Measurements from ENCODE around the gene DCP2. TPM values are rescaled to one million over a fixed set of nuclear protein-coding genes. Genes with fewer than 3 reads are reported as not detected.

DCP2 gene
- total RNA-seq, 1 donor from 2014 or later = 58.2 TPM

GRCh38 chr5:113053511-113053995, 77.0 kb downstream of the DCP2 start:
- H3K27ac ChIP-seq = peak overlapping the region; percentile 49
- no peak for DNase-seq (ENCODE audit: extremely low spot score in 2 of 2)

GRCh38 chr5:113054899-113055298, 78.3 kb downstream of the DCP2 start:
- Histone ChIP-seq H3K9me3 (no peaks in the 10 kb centered on the region), H3K27ac (peak overlapping the region; percentile 49), H3K27me3 (no peaks in the 10 kb centered on the region), H3K4me3 (no peak overlapping the region), H3K4me1 (peaks cover 69% of the 10 kb centered on the region), H3K36me3 (no peaks in the 10 kb centered on the region)
- DNase-seq (ENCODE audit: extremely low spot score in 2 of 2) = no peak
- TF ChIP-seq CTCF (IDR thresholded peaks at IDR 0.05) = no peak
- no peak for TF ChIP-seq POLR2A (IDR thresholded peaks at IDR 0.05)
- TF ChIP-seq POLR2AphosphoS5 (IDR thresholded peaks at IDR 0.05; ENCODE audit: insufficient read depth in 1 of 2, low read depth in 1 of 2) = no peak
- intact Hi-C loops (cut with DNase I) = no loop called here

More at GRCh38 chr5:113053511-113053995, 77.0 kb downstream of the DCP2 start:
- no peak for TF ChIP-seq POLR2A (IDR thresholded peaks at IDR 0.05)
- TF ChIP-seq POLR2AphosphoS5 (IDR thresholded peaks at IDR 0.05; ENCODE audit: insufficient read depth in 1 of 2, low read depth in 1 of 2) = peak in 1 of 2 donors; percentile 54
- Histone ChIP-seq H3K9me3 (no peaks in the 10 kb centered on the region), H3K4me1 (peaks cover 64% of the 10 kb centered on the region), H3K27me3 (no peaks in the 10 kb centered on the region), H3K36me3 (peaks cover 0 to 9% of the 10 kb centered on the region in 2 donors), H3K4me3 (no peak overlapping the region)
- intact Hi-C loops (cut with DNase I) = no loop called here

GRCh38 chr5:113056988-113057387, 80.4 kb downstream of the DCP2 start:
- intact Hi-C loops (cut with DNase I) = no loop called here
- Histone ChIP-seq H3K4me1 (peaks cover 48% of the 10 kb centered on the region), H3K4me3 (no peak overlapping the region), H3K27me3 (no peaks in the 10 kb centered on the region), H3K27ac (peak overlapping the region; percentile 20), H3K36me3 (peaks cover 0 to 2% of the 10 kb centered on the region in 2 donors), H3K9me3 (no peaks in the 10 kb centered on the region)
- TF ChIP-seq POLR2AphosphoS5 (IDR thresholded peaks at IDR 0.05; ENCODE audit: insufficient read depth in 1 of 2, low read depth in 1 of 2) (no peak), CTCF (IDR thresholded peaks at IDR 0.05) (no peak), POLR2A (IDR thresholded peaks at IDR 0.05) (no peak)
- DNase-seq (ENCODE audit: extremely low spot score in 2 of 2) = peak in 1 of 2 donors; percentile 60

GRCh38 chr5:113057557-113057984, 81.0 kb downstream of the DCP2 start:
- intact Hi-C loops (cut with DNase I) = no loop called here
- no peaks in the 10 kb centered on the region for H3K9me3 ChIP-seq

GRCh38 chr5:113058269-113058668, 81.7 kb downstream of the DCP2 start:
- Histone ChIP-seq H3K36me3 (peaks cover 0 to 14% of the 10 kb centered on the region in 2 donors), H3K4me3 (no peak overlapping the region), H3K9me3 (no peaks in the 10 kb centered on the region), H3K4me1 (peaks cover 35% of the 10 kb centered on the region), H3K27ac (peak overlapping the region; percentile 18), H3K27me3 (no peaks in the 10 kb centered on the region)
- DNase-seq (ENCODE audit: extremely low spot score in 2 of 2) = no peak
- intact Hi-C loops (cut with DNase I) = no loop called here
- TF ChIP-seq POLR2A (IDR thresholded peaks at IDR 0.05) = no peak
- no peak for TF ChIP-seq POLR2AphosphoS5 (IDR thresholded peaks at IDR 0.05; ENCODE audit: insufficient read depth in 1 of 2, low read depth in 1 of 2)

More at GRCh38 chr5:113057557-113057984, 81.0 kb downstream of the DCP2 start:
- peak in 1 of 2 donors; percentile 56 for TF ChIP-seq POLR2AphosphoS5 (IDR thresholded peaks at IDR 0.05; ENCODE audit: insufficient read depth in 1 of 2, low read depth in 1 of 2)
- TF ChIP-seq POLR2A (IDR thresholded peaks at IDR 0.05) = no peak
- TF ChIP-seq CTCF (IDR thresholded peaks at IDR 0.05) = no peak
- peaks cover 42% of the 10 kb centered on the region for H3K4me1 ChIP-seq
- no peak overlapping the region for H3K4me3 ChIP-seq
- H3K36me3 ChIP-seq = peaks cover 0 to 7% of the 10 kb centered on the region in 2 donors
- peak in 1 of 2 donors; percentile 79 for DNase-seq (ENCODE audit: extremely low spot score in 2 of 2)
- peak overlapping the region; percentile 20 for H3K27ac ChIP-seq
- H3K27me3 ChIP-seq = no peaks in the 10 kb centered on the region

- Histone ChIP-seq H3K27me3 (no peaks in the 10 kb centered on the region), H3K36me3 (peaks cover 0 to 19% of the 10 kb centered on the region in 2 donors), H3K4me3 (no peak overlapping the region), H3K9me3 (no peaks in the 10 kb centered on the region), H3K4me1 (peaks cover 35% of the 10 kb centered on the region), H3K27ac (peak overlapping the region; percentile 18)
- TF ChIP-seq POLR2A (IDR thresholded peaks at IDR 0.05) (no peak), CTCF (IDR thresholded peaks at IDR 0.05) (no peak), POLR2AphosphoS5 (IDR thresholded peaks at IDR 0.05; ENCODE audit: insufficient read depth in 1 of 2, low read depth in 1 of 2) (no peak)
- intact Hi-C loops (cut with DNase I) = no loop called here
- peak in 1 of 2 donors; percentile 84 for DNase-seq (ENCODE audit: extremely low spot score in 2 of 2)
These were observed 82.2 kb downstream of the DCP2 start for GRCh38 chr5:113058706-113059226.

Measured in vagina (tissue), 2 donors.